ENCODE data around the gene VGLL2. TPM values are rescaled to one million over a fixed set of nuclear protein-coding genes. Genes with fewer than 3 reads are reported as not detected.

Gene VGLL2
- total RNA-seq, 2 donors from 2014 or later, result not detected

- no peaks in the 10 kb centered on the region for H3K4me1 ChIP-seq (ENCODE audit: control insufficient read depth in 1 of 2, low read depth in 2 of 2)
- no peaks in the 10 kb centered on the region for H3K36me3 ChIP-seq
- TF ChIP-seq CTCF (IDR thresholded peaks at IDR 0.05), result peak; percentile 19
- no peak overlapping the region for H3K4me3 ChIP-seq
- no peak overlapping the region for H3K27ac ChIP-seq
- H3K9me3 ChIP-seq, result no peaks in the 10 kb centered on the region
- no peaks in the 10 kb centered on the region for H3K27me3 ChIP-seq (replicated peaks; ENCODE audit: insufficient read depth)
- DNase-seq (ENCODE audit: low spot score) (no peak), ATAC-seq (ENCODE audit: insufficient number of reproducible peaks, low FRiP score, low read depth) (no peak)
These were observed 51.9 kb downstream of the VGLL2 start for GRCh38 chr6:117317261-117317660.

Other genes starting within 250 kb of the VGLL2 start
- not detected for gene ROS1, start 160.4 kb downstream of the VGLL2 start, total RNA-seq
- gene DCBLD1, start 217.1 kb downstream of the VGLL2 start, total RNA-seq, result 10 to 100 TPM in 1 of 2 donors, 1 to 10 TPM in 1; 6.4 to 33.2 TPM